HEK293 (cell line): Measurements from ENCODE around the gene MS4A18.

ENCODE experiments used
- CTCF ChIP-seq: fragments of 450-650 bp; formaldehyde crosslinking; IDR thresholded peaks from 2 replicates; pipeline ENCODE4 v1.5.1; 2016; ENCODE audit warnings: missing biosample characterization, missing genetic modification characterization
- KLF1 ChIP-seq: fragments of 450-650 bp; formaldehyde crosslinking; IDR thresholded peaks from 2 replicates; pipeline ENCODE4 v1.5.1; 2016; ENCODE audit warnings: missing biosample characterization, missing genetic modification characterization
- MEIS1 ChIP-seq: sonication (generic); formaldehyde crosslinking; IDR thresholded peaks from 2 replicates; pipeline ENCODE4 v1.8.1; 2022; ENCODE audit warnings: missing genetic modification reagents, mild to moderate bottlenecking, borderline replicate concordance
- PRDM10 ChIP-seq: fragments of 450-650 bp; formaldehyde crosslinking; IDR thresholded peaks from 2 replicates; pipeline ENCODE4 v1.5.1; 2016; ENCODE audit warnings: missing biosample characterization, missing genetic modification characterization
- REST ChIP-seq: fragments of 450-650 bp; formaldehyde crosslinking; IDR thresholded peaks from 2 replicates; pipeline ENCODE4 v1.5.1; 2016; ENCODE audit warnings: missing biosample characterization, missing genetic modification characterization
- ZNF274 ChIP-seq, 2 experiments: fragments of 200-500 bp in 1 of 2; fragments of 450-650 bp in 1 of 2; sonication (Bioruptor generic) in 1 of 2; formaldehyde crosslinking in 1 of 2; IDR thresholded peaks; 2 replicates each; pipeline versions ENCODE4 v1.5.1 to v1.6.1; 2014 to 2016; ENCODE audit warnings: borderline replicate concordance in 1 of 2, inconsistent platforms in 1 of 2, low read length in 1 of 2, missing biosample characterization in 1 of 2, missing genetic modification characterization in 1 of 2
- ZNF596 ChIP-seq: fragments of 450-650 bp; IDR thresholded peaks from 2 replicates; pipeline ENCODE4 v1.5.0; 2018; ENCODE audit warnings: missing biosample characterization, mild to moderate bottlenecking, missing genetic modification characterization, moderate library complexity
- ZNF704 ChIP-seq: fragments of 450-650 bp; formaldehyde crosslinking; IDR thresholded peaks from 2 replicates; pipeline ENCODE4 v1.5.1; 2016; ENCODE audit warnings: missing biosample characterization, missing genetic modification characterization

GRCh38 chr11:60700689-60701468 is 23.6 kb upstream of the MS4A18 start:
- TF ChIP-seq CTCF (tag by site-specific recombination) (no peak), ZNF274 (IDR thresholded peaks at IDR 0.05; ENCODE audit: low read length) (no peak), ZNF274 (tag by site-specific recombination; IDR thresholded peaks at IDR 0.05; ENCODE audit: borderline replicate concordance) (no peak), MEIS1 (CRISPR knock-in tag) (no peak), PRDM10 (tag by site-specific recombination) (no peak), REST (tag by site-specific recombination) (no peak), KLF1 (no peak), ZNF704 (no peak), ZNF596 (tag by site-specific recombination) (no peak)
